HG02852 (cell line): ENCODE data around the gene CFAP54.

ENCODE experiments used
- ATAC-seq: cut with Tn5 transposase; IDR thresholded peaks from one replicate; pipeline ENCODE4 v1.9.1; 2021; ENCODE audit warnings: mild to moderate bottlenecking, moderate library complexity; ENCODE audit not compliant: unreplicated experiment

CFAP54 gene

GRCh38 chr12:96881608-96882007, 392.2 kb downstream of the CFAP54 start:
- ATAC-seq, result no peak

GRCh38 chr12:96882862-96883261, 393.5 kb downstream of the CFAP54 start:
- no peak for ATAC-seq

GRCh38 chr12:96883571-96883970, 394.2 kb downstream of the CFAP54 start:
- no peak for ATAC-seq

- no peak for ATAC-seq
Observed at GRCh38 chr12:96886998-96887677, 397.8 kb downstream of the CFAP54 start.

DNA sequence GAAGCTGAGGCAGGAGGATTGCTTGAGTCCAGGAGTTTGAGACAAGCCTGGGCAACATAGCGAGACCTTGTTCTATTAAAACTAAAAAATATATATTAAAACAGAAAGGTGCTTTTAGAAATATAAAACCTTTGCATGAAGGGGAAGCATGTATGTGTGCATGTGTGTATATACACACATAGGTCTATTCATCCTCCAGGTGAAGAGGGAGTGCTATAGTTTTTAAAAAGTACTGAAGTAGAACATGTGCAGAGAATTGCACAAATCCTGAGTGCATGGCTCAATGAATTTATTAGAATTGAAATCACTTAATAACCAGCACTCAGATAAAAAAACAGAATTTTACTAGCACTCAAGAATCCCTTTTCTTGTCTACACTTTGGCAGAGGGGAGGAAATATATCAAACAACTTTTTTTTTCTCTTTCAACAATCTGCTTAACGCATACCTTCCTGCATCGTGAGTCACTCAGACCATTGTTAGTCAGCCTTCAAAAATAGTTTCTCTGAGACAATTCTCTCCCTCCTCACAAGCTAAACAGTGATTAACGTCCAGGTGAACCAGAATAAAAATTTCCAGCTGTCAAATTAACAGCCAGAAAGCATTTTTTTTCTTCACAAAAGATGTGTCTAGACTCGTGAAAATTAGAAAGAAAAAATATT, 400.0 kb downstream of the CFAP54 start:
- ATAC-seq, result no peak

DNA sequence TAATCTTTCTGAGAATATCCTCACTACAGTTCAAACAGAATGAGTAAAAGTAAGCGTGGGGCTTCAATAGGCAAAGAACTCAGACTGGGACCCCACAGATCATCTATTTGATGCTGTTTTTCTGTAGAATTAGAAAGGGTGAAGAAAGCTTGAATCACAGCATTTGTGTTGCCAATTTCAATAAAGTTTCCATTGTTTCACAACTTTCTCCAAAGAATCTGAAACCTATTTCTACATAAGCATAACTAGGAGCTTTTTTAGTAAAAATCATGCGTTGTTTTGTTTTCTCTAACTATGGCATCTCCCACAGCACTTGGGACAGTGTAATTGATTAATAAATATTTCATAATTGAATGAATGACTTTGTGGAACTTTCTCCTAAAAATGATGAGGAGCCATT, 401.0 kb downstream of the CFAP54 start:
- ATAC-seq, result no peak

- ATAC-seq, result no peak
Observed at GRCh38 chr12:96892104-96892503, 402.7 kb downstream of the CFAP54 start.

GRCh38 chr12:96897421-96897820, 408.0 kb downstream of the CFAP54 start:
- no peak for ATAC-seq

DNA sequence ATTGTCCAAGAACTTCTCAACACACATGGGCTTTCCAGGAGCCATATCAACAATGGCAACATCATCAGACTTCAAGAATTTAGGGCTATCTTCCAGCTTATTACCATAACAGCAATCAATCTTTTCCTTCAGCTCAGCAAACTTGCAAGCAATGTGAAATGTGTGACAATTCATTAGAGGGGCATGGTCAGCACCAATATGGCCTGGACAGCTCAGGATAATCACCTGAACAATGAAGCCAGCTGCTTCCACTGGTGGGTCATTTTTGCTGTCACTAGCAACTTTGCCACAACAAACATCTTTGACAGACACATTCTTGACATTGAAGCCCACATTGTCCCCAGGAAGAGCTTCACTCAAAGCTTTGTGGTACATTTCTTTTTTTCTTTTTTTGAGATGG, 411.8 kb downstream of the CFAP54 start:
- ATAC-seq, result no peak

DNA sequence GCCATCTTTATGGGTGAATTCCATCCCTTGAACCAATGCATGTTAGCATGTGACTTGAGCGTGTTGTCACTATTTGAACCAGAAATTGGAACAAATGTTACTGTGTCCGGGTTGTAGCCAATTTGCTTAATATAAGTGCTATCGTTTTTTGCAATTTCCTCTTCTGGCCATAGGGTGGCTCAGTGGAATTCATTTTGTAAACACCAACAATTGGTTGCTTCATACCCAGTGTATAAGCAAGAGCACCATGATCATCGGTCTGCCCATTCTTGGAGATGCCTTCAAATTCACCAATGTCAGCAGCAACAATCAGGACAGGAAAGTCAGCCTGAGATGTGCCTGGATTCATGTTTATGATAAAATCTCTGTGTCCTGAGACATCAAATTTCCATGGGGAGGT, 412.7 kb downstream of the CFAP54 start:
- ATAC-seq, result no peak

DNA sequence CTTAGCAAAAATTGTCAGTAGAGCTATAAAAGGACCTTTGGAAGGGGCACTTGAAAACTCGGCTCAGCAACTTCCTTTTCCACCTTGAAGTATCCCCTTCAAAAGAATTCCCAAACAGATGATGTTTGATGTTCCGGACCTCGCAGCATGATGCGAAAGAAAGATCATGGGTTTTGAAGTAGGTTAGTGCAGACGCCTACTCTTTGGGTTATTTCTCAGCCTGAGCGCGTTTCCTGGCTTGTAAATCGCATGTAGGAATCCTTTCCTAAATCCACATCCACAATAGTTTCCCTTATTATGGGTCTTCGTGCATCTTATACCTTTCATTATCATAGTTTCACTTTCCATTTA, 417.1 kb downstream of the CFAP54 start:
- ATAC-seq, result no peak

- ATAC-seq, result peak; percentile 94
Observed at GRCh38 chr12:96906849-96907670, 417.7 kb downstream of the CFAP54 start, which contains the start of gene NEDD1. TSS of gene NEDD1 (plus strand) at chr12:96907257. CDS start at chr12:96909760, 2,503 bp downstream.

- ATAC-seq, result peak; percentile 23
Observed at GRCh38 chr12:96907671-96908422, 418.5 kb downstream of the CFAP54 start.

GRCh38 chr12:96908423-96908675, 419.0 kb downstream of the CFAP54 start:
- ATAC-seq, result no peak

GRCh38 chr12:96912261-96912660, 422.9 kb downstream of the CFAP54 start:
- no peak for ATAC-seq

DNA sequence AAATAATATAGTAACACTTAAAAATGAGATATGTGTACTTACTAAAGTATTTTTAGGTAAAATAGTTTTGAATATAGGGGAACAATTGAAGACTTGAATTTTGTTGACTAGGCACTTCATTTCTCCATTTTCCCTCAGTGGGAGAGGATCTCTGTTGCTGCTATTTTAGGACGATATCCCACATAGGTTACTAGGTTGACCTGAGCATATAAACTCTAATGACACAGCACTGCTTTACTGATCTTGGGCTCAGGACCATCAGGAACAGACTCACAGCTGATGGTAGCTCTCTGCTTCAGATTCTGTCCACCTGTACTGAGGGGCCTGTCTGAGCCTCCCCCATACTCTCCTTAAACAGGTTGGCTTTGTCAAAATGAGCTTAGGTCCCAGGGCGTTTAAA, 423.6 kb downstream of the CFAP54 start:
- no peak for ATAC-seq

- ATAC-seq, result peak; percentile 52
Observed at GRCh38 chr12:96919510-96920210, 430.3 kb downstream of the CFAP54 start.
